Astrocyte of the cerebellum (primary cell): ENCODE results near the gene THBS1.

Experiments used
- DNase-seq: peaks from one replicate; pipeline ENCODE4 v3.0.0-alpha.2; 2011; ENCODE audit warnings: low read depth
- H3K4me3 ChIP-seq: 2 replicates; pipeline ENCODE4 v1.5.1; 2011; ENCODE audit warnings: mild to moderate bottlenecking, low read depth, low read length, moderate library complexity
- in situ Hi-C: cut with HindIII; loops from 2 replicates; pipeline ENCODE4 v1.10.0; 2017; ENCODE audit warnings: low sequenced_read_pairs
- TF ChIP-seq, protein P1 (sequence below): IDR thresholded peaks from 2 replicates; pipeline ENCODE4 v1.5.1; 2012; ENCODE audit warnings: low read length, low read depth, moderate library complexity, mild to moderate bottlenecking; ENCODE audit errors: missing control alignments

Gene THBS1

DNA sequence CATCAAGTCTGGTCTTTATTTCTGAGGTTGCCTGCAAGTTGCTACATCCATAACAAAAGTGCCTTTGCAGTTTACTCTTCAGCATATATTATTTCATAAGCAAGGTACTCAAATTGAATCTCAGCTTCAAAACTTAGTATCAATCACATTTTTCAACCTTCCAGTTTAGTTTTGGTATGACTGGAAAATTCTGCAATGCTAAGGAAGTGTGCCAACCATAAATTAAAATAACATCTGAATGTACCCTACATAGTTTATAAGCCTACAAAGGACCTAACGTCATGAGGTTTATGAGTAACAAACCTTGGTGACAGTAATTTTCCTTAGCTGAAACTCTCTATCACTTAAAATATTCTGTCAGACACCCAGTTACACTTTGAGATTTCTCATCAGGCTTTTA is 62.8 kb downstream of the THBS1 start:
- no peak overlapping the region for H3K4me3 ChIP-seq
- TF ChIP-seq, protein P1, sequence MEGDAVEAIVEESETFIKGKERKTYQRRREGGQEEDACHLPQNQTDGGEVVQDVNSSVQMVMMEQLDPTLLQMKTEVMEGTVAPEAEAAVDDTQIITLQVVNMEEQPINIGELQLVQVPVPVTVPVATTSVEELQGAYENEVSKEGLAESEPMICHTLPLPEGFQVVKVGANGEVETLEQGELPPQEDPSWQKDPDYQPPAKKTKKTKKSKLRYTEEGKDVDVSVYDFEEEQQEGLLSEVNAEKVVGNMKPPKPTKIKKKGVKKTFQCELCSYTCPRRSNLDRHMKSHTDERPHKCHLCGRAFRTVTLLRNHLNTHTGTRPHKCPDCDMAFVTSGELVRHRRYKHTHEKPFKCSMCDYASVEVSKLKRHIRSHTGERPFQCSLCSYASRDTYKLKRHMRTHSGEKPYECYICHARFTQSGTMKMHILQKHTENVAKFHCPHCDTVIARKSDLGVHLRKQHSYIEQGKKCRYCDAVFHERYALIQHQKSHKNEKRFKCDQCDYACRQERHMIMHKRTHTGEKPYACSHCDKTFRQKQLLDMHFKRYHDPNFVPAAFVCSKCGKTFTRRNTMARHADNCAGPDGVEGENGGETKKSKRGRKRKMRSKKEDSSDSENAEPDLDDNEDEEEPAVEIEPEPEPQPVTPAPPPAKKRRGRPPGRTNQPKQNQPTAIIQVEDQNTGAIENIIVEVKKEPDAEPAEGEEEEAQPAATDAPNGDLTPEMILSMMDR: no peak
- no peak for DNase-seq
- in situ Hi-C loops: no loop called here

DNA sequence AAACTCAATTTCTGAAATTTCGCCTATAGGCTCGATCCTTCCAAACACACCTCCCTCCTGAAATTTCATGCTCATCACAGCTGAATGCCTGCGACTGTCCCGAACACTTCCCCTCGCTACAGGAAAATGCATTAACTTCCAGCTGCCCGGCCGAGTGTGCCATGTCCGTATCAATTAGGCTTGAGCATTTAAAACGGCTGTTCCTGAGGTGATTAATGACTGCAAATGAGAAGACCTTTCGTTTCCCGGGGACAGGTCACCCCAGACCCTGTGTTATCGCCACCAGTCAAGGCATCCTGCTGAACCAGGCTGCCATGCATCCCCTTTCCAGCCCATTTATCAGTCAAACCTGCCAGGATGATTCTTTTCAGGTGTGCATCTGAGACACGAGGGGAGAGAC is 63.3 kb downstream of the THBS1 start:
- in situ Hi-C loops: no loop called here
- no peak overlapping the region for H3K4me3 ChIP-seq
- no peak for DNase-seq
- TF ChIP-seq, protein P1: no peak

DNA sequence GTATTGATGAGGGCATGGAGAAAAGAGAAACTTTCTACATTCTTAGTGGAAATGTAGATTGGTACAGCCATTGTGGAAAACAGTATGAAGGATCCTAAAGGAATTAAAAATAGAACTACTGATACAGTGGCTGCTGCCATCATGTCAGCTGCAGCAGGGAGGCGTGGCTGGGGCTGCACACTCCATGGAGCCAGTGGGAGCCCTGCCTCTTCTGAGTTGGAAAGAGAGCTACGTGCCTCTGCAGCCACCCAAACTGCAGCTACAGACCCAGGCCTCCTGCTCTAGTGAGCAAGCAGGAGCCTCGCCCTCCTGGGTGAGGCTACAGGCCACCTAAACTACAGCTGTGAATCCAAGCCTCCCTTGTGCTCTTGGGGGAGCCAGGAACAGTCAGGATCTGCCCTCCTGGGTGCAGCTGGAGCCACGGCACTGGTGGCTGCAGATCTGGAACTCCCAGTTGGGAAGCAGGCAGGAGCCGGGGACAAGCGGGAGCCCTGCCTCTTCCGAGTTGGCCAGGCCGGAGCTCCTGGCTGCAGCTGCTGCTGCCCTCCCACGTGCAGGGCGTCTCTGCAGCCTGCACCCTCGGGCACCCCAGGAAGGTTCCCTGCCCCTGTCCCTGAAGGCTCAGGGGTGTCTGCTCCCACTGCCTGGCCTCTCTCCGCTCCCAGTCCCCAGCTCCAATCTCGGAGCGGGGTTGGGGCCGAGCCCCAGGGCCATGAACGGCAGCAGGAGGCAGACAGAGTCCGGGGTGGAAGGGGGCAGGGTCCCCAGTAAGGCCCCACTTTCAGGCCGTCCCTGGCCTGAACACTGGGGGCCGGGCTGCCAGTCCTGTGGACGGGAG is 64.5 kb downstream of the THBS1 start:
- H3K4me3 ChIP-seq: no peak overlapping the region
- in situ Hi-C loops: no loop called here
- TF ChIP-seq, protein P1: no peak
- no peak for DNase-seq

DNA sequence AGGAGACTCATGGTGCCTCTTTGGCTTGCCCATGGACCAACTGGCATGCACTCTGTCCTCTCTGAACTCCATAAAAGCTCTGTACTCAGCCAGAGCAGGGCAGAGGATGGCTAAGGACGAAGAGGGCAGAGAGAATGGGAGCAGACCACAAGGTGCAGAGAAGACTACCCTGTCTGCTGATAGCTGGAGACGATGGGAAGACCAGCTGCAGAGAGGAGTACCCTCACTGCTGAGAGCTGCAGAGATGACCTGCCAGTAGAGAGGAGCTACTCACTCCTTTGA is 65.0 kb downstream of the THBS1 start:
- TF ChIP-seq, protein P1: no peak
- in situ Hi-C loops: no loop called here
- DNase-seq: no peak
- no peak overlapping the region for H3K4me3 ChIP-seq

DNA sequence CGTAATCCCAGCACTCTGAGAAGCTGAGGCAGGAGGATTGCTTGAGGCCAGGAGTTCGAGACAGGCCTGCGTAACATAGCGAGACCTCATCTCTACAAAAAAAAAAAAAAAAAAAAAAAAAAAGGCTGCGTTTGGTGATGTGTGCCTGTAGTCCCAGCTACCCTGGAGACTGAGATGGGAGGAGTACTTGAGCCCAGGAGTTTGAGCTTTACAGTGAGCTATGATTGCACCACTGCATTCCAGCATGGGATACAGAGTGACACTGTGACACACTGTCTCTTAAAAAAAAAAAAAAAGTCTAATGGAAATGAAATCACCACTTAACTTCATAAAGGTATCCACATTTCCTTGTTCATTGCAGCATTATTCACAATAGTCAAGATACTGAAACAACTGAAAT is 65.5 kb downstream of the THBS1 start:
- no peak overlapping the region for H3K4me3 ChIP-seq
- DNase-seq: no peak
- TF ChIP-seq, protein P1: no peak
- in situ Hi-C loops: no loop called here
